Tibial nerve (tissue), 4 donors: ENCODE results near the gene CSKMT.

ENCODE experiments used
- CTCF ChIP-seq, 5 experiments: fragments of 200-600 bp in 3 of 5; fragments of 450-650 bp in 2 of 5; sonication (generic) in 3 of 5; IDR thresholded peaks; one replicate each; pipeline ENCODE4 v1.5.1; 2016 to 2019; ENCODE audit warnings: antibody characterized with exemption in 5 of 5, mild to moderate bottlenecking in 3 of 5, moderate library complexity in 2 of 5
- EP300 ChIP-seq, 2 donors: sonication (generic); formaldehyde crosslinking; IDR thresholded peaks; one replicate each; pipeline ENCODE4 v1.6.1; 2017; ENCODE audit warnings: antibody characterized with exemption in 2 of 2, mild to moderate bottlenecking in 1 of 2

- TF ChIP-seq EP300 (IDR thresholded peaks at IDR 0.05) (peak in 1 of 2 donors; percentile 82), CTCF (IDR thresholded peaks at IDR 0.05) (no peak)
Observed at GRCh38 chr11:62689421-62690183, 24.5 kb downstream of the CSKMT start, which contains the start of gene LRRN4CL.
